Measurements from ENCODE around the gene FTSJ3.
A peak's percentile ranks its signal among the peaks of the same experiment; 100 is the strongest.

The FTSJ3 gene

DNA sequence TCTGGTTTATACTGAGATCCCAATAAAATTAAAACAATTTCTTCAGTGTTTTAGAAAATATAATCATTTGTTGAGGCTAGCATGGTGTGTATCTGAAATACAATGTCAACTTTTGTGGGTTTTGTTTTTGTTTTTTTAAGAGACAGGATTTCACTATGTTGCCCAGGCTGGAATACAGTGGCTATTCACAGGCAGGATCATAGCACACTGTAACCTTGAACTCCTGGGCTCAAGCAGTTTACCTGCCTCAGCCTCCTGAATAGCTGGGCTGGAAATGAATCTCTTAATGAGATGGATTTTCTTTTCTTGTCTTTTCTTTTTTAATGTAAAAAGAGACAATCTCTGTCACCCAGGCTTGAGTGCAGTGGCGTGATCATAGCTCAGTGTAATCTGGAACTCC lies 41.3 kb downstream of the FTSJ3 start:
- no peak for DNase-seq

DNA sequence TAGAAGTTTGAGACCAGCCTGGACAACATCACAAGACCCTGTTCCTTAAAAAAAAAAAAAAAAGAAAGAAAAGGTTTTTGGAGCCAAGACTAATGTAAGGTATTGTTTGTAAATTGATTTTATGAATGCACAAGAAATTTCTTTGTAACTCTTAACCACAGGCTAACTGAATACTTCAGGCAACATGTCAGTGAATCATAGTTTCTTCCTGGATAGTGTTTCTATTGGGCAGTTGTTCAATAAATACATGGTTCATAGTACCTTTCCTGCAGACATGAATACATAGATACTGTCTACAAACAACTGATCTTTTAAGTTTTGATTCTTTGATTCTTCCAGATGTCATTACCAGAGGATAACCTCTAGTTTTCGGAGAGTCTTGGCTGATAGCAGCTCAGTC lies 41.9 kb downstream of the FTSJ3 start:
- DNase-seq: peak; percentile 42

DNA sequence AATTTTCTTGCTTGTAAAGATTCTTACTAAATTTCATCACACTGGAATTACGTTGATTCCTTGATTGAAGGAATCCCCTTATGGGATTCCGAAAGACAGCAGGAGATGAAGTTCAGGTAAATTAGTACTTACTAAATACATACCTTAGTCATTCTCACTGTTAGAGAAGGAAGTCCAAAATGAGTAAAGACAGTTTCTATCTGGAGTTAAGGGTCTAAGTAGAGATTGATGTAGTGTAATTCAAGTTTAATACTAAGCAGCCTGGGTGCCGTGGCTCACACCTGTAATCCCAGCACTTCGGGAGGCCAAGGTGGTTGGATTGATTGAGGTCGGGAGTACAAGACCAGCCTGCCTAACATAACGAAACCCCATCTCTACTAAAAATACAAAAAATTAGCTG lies 43.9 kb downstream of the FTSJ3 start:
- no peak for DNase-seq

DNA sequence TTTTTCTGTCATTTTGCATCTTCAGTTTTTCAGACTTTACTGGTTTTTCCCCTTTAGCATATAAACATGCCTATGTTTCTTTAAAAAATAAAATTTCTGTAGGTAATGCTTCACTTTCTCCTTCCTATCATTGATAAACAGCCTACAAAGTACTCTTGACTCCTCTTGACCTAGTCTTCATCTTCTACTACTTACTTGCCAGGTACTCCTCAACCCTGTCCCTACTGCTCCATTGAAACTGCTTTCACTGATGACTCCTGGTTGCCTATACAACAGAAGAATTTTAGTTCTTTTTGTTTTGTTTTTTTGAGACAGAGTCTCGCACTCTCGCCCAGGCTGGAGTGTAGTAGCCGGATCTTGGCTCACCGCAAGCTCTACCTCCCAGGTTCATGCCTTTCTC lies 46.5 kb downstream of the FTSJ3 start:
- no peak for DNase-seq

DNA sequence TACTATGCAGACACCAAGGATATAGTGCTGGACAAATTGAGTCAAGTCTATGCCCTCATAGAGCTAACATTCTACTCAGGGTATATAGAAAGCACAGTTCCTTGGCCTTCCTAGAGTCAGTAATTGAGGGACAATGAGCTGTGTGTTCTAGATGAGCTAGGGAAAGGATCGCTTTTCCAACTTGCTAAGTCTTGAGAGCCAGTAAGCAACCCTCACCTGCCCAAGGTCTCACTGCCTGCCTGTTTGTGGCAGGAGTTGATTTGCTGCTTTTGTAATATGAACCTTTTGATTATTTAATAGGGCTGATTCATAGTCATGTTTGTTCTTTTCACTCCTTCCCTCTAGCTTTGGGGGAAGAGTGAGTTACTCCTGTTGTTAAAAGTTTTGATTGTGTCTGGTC lies 47.0 kb downstream of the FTSJ3 start:
- DNase-seq: peak; percentile 13

DNA sequence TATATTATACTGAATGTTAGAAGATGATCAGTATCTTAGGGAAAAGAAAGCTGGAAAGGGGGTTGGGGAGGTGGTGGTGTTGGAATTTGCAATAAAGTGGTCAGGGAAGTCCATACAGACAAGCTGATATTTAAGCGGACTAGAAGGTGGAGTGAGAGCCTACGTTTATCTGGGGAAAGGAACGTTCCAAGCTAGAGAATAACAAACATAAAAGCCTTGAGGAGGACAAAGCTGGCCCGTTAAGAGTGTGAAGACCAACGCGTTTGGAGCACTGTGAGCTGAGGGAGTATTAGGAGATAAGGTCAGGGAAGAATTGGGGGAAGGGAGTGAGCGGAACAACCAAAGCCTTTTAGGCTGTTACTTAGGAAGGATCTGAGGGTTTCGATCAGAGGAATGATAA lies 52.0 kb downstream of the FTSJ3 start:
- peak; percentile 6 for DNase-seq

DNA sequence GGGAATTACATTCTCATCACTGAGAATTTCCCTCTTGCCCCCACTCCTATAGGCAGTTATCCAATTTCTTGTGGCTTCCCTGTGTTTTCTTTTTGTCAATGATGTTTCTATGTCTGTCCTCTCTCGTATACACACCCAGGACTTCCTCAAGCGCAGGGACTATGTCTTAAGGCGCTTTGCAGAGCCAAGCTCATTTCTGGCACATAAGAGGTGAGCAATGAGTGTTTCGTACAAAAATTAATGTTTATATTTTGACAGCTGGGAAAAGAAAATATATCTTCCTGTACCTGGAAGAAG lies 52.5 kb downstream of the FTSJ3 start:
- DNase-seq: peak; percentile 22

DNA sequence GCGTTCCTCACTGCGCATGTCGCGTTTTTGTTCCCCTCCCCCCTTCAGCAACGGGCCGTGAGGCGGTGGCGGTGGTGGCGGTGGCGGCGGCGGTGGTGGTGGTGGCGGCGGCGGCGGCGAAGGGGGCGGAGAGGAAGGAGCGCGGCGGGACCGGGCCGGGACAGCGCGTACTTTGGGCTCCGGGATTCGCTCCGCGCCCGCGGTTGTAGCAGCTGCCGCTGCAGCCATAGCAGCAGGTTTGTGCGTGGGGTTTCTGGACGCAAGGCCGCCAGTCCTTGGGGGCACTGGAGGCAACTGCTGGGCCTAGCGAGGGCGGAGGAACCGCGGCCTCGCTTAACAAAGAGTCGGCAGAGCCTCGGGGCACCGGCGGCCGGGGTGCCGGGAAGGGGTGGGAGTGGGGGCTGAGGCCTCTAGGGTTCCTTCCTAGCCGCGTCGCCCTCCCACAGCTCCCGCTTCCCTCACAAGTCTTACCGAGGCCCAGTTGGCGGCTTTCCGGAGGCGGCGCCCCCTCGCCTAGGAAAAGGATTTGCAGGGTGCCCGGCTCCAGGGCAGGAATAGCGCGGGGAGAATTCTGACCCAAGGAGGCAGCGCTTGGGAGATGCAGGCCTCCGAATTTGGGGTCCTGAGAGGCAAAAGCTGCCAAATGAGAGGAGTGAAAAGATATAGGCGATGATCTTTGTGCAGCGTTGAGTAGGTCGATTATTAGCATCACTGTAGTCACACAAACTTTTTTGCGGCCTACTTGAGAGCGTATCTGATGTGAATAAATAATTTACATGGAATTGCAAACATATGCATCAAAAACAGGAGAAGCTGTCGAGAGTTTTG lies 53.1 kb downstream of the FTSJ3 start, which contains the start of gene DDX42:
DDX42 (plus strand) TSS at position 30 of the 828 bp plus-strand sequence. CDS start 12,880 bp downstream, outside the sequence.
- DNase-seq: peak; percentile 66

DNA sequence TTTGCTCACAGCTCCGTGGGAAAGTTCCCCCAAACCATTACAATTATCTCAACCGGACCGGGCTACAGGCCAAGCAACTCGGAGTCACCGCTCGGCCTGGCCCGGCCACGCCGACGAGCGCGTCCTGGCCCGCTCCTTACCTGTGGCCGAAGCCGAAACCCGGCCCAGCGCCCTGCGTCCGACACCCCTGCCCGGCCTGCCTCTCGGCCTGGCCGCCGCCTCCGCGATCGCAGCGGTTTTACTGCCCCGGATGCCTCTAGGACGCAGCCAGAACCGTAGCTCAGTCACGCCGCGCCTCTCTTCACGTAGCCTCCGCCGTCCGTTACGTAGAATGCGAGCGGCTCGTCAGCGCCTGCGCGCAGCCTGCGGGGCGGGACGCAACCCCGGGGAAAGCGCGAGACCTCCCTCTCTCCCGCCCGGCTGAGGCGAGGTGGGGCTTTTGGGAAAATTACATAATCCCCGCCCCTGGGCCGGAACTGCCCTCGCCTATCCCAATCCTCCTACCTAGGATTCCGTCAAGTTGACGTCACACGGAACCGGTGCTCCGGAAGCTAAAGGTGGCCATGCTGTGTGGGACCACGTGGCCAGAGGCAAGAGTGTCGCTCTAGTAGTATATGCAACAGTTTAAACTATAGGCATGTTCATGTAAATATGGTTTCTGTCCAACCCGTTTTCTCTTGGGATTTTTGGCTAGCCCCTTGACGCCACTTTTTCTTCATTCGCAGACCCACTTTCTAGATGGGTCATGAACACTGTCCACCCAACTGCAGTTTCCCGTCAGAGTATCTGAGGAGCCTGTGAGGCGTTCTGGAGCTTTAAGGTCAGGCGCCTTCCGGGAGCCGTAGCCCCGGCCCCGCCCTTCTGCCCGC lies 54.0 kb downstream of the FTSJ3 start, which contains the start of gene CCDC47:
CCDC47 (minus strand) TSS at position 326 of the 869 bp plus-strand sequence. CDS start 7,422 bp downstream, outside the sequence.
- peak; percentile 100 for DNase-seq

DNA sequence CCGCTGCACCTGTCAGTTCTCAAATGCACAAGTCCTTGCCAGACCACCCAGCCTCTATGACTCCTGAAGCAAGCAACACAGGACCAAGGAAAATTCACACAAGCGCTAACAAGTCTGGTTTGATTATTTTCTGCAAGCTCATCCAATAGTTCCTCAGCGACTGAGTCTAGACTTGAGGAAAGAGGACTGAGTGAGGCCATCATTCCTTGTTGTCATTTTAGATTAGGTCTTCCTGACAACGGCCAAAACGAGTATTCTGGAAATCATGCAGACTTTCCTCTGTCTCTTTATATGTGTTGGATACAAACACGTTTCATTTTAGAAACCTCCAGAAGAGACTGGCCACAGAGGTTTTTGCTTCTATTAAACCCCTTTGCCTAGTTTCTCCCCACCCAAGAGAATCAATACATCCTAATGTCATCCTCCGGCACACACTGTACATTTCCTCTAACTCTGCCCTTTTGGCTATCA lies 54.6 kb downstream of the FTSJ3 start:
- peak; percentile 25 for DNase-seq
